Measurements from ENCODE around the gene EPB41L2. TPM values are rescaled to one million over a fixed set of nuclear protein-coding genes. Genes with fewer than 3 reads are reported as not detected.

Gene EPB41L2
- total RNA-seq, 6 experiments from 2014 or later = 15.3 to 38.5 (median 24.6) TPM

- peak overlapping the region in 2 of 3 donors; percentile 5 to 61 for H3K27ac ChIP-seq
- DNase-seq = peak; percentile 49 to 75 (median 72)
- peaks cover 0 to 43% (median 11%) of the 10 kb centered on the region in 4 donors for H3K36me3 ChIP-seq
- intact Hi-C loops (cut with DNase I) = no loop called here
- TF ChIP-seq CTCF (IDR thresholded peaks at IDR 0.05) (no peak), POLR2A (IDR thresholded peaks at IDR 0.05) (no peak)
- WGBS (ENCODE audit: insufficient coverage, low coverage, low lambda C conversion rate, missing lambda C conversion rate) = 56% methylated on average over 5 of the region's 5 CpGs
- no peaks in the 10 kb centered on the region for H3K9me3 ChIP-seq
- H3K27me3 ChIP-seq = no peaks in the 10 kb centered on the region
- H3K4me1 ChIP-seq = peaks cover 0 to 87% (median 18%) of the 10 kb centered on the region in 4 donors
- ATAC-seq = peak; percentile 87 to 94 (median 90)
- H3K4me3 ChIP-seq = peak overlapping the region in 1 of 3 donors; percentile 31
Observed at GRCh38 chr6:130834482-130835251, 228.4 kb downstream of the EPB41L2 start.

- WGBS (ENCODE audit: insufficient coverage, low coverage, low lambda C conversion rate, missing lambda C conversion rate) = 6% methylated on average over 1 of the region's 1 CpG
- peaks cover 0 to 76% (median 18%) of the 10 kb centered on the region in 4 donors for H3K4me1 ChIP-seq
- peak overlapping the region in 1 of 3 donors; percentile 61 for H3K27ac ChIP-seq
- TF ChIP-seq CTCF (IDR thresholded peaks at IDR 0.05) = no peak
- TF ChIP-seq POLR2A (IDR thresholded peaks at IDR 0.05) = no peak
- peaks cover 0 to 33% (median 10%) of the 10 kb centered on the region in 4 donors for H3K36me3 ChIP-seq
- peak overlapping the region in 1 of 3 donors; percentile 31 for H3K4me3 ChIP-seq
- no peak for ATAC-seq
- DNase-seq = no peak
- intact Hi-C loops (cut with DNase I) = no loop called here
- H3K9me3 ChIP-seq = no peaks in the 10 kb centered on the region
- H3K27me3 ChIP-seq = no peaks in the 10 kb centered on the region
Observed at GRCh38 chr6:130833569-130833968, 229.5 kb downstream of the EPB41L2 start.

- no peak for TF ChIP-seq POLR2A (IDR thresholded peaks at IDR 0.05)
- no peak for TF ChIP-seq CTCF (IDR thresholded peaks at IDR 0.05)
- peak overlapping the region in 1 of 3 donors; percentile 66 for H3K4me3 ChIP-seq
- ATAC-seq (no peak), DNase-seq (no peak)
- no peaks in the 10 kb centered on the region for H3K27me3 ChIP-seq
- no peaks in the 10 kb centered on the region for H3K9me3 ChIP-seq
- H3K27ac ChIP-seq = no peak overlapping the region
- intact Hi-C loops (cut with DNase I) = no loop called here
- peaks cover 0 to 19% (median 10%) of the 10 kb centered on the region in 4 donors for H3K36me3 ChIP-seq
- 86% methylated on average over 4 of the region's 5 CpGs for WGBS (ENCODE audit: insufficient coverage, low coverage, low lambda C conversion rate, missing lambda C conversion rate)
- peaks cover 0 to 67% (median 13%) of the 10 kb centered on the region in 4 donors for H3K4me1 ChIP-seq
Observed at GRCh38 chr6:130831607-130832006, 231.4 kb downstream of the EPB41L2 start.

GRCh38 chr6:130829333-130829910, 233.6 kb downstream of the EPB41L2 start:
- H3K27me3 ChIP-seq = no peaks in the 10 kb centered on the region
- DNase-seq (no peak), ATAC-seq (peak in 2 of 4 donors; percentile 14 to 29)
- H3K4me3 ChIP-seq = peak overlapping the region; percentile 40 to 76 (median 66)
- no peaks in the 10 kb centered on the region for H3K9me3 ChIP-seq
- no peaks in the 10 kb centered on the region for H3K36me3 ChIP-seq
- H3K27ac ChIP-seq = peak overlapping the region in 2 of 3 donors; percentile 87
- 20% methylated on average over 3 of the region's 4 CpGs for WGBS (ENCODE audit: insufficient coverage, low coverage, low lambda C conversion rate, missing lambda C conversion rate)
- intact Hi-C loops (cut with DNase I) = no loop called here
- TF ChIP-seq POLR2A (IDR thresholded peaks at IDR 0.05) = no peak
- no peak for TF ChIP-seq CTCF (IDR thresholded peaks at IDR 0.05)
- H3K4me1 ChIP-seq = peaks cover 0 to 68% (median 12%) of the 10 kb centered on the region in 4 donors
